ENCODE results near the gene CNGA2.
A peak's percentile ranks its signal among the peaks of the same experiment; 100 is the strongest.
"Not testable (repeated sequence)": the region's sequence is repeated elsewhere in the genome, so short reads cannot be mapped to it uniquely, and the experiment has no call there.

Gene CNGA2

DNA sequence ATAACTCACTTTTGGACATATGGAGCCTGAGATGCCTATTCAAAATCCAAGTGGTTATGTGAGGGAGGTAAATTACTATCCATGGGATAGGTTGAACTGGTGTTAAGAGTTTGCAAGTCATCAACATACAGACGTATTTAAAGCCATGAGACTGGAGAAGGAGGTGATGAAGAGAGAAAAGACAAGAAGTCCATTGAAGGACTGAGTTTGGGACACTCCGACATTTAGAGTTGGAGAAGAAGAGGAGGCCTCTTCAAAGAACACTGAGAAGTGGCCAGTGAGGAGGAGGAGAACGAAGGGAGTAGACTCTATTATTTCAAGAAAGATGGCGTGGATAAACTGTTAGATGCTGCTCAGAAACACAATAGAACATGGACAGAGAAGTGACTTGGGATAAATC is at the start of gene CNGA2:
CNGA2 (plus strand) TSS at position 301 of the 400 bp plus-strand sequence. CDS start 3,738 bp downstream, outside the sequence.
- no peak for DNase-seq

DNA sequence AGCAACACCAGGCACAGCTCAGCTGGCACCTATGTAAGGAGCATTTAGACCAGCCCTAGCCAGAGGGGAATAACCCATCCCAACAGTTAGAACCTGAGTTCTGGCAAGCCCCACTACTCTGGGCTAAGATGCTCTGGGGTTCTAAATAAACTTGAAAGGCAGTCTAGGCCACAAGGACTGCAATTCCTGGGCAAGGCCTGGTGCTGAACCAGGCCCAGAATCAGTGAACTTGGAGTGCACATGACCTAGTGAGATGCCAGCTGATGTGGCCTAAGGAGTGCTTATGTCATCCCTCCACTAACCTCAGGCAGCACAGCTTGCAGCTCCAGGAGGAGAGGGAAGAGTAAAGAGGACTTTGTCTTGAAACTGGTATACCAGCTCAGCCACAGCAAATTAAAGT is 46.9 kb upstream of the CNGA2 start:
- no peak for DNase-seq

DNA sequence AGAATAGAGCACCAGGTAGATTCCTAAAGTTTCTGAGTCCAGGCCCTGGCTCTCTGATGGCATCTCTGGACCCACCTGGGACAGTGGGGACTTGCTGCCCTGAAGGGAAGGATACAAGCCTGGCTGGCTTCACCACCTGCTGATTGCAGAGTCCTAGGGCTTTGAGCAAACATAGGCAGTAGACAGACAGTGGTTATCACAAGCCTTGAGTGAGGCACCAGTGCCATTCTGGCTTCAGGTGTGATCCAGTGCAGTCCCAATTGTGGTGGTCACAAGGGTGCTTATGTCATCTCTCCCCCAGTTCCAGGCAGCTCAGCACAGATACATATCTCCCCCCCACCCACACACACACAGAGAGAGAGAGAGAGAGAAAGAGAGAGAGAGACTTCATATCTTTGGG is 45.9 kb upstream of the CNGA2 start:
- no peak for DNase-seq

DNA sequence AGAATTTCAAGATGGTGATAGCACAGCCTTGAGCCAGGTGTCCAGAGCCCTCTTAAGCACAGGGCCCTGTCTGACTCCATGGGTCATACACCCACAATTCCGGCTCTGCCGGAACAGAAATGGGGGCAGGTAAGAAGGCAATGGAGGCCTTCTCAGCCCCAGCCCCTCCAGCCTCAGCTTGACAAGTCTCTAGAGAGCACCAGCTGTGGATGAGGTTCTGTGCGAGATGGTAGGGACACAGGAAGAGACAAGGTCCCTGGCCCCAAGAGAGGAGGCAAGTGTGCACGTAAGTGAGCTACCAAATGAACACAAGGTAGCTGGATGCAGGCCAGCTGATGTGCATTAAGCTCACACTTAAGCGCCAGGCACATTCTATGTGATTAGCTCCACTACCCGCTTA is 41.7 kb upstream of the CNGA2 start:
- no peak for DNase-seq

DNA sequence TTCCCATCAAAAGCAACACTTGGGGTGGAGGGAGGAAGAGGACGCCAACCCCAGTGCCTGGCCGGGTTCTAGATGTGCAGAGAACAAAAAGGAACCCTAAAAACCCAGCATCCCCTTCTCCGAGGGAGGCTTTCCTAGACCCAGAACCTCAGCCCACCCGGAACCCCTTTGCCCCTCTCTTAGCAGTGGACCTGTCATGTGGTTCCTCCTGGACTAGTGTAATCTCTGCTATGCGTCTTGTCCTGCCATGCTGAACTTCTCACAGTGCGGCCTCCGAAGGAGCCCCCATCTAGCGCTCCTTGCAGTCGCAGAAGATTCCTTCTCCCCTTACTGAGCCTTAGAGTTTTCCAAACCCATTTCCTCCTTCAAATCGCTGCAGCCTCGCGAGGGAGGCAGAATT is 40.4 kb upstream of the CNGA2 start:
- no peak for DNase-seq

DNA sequence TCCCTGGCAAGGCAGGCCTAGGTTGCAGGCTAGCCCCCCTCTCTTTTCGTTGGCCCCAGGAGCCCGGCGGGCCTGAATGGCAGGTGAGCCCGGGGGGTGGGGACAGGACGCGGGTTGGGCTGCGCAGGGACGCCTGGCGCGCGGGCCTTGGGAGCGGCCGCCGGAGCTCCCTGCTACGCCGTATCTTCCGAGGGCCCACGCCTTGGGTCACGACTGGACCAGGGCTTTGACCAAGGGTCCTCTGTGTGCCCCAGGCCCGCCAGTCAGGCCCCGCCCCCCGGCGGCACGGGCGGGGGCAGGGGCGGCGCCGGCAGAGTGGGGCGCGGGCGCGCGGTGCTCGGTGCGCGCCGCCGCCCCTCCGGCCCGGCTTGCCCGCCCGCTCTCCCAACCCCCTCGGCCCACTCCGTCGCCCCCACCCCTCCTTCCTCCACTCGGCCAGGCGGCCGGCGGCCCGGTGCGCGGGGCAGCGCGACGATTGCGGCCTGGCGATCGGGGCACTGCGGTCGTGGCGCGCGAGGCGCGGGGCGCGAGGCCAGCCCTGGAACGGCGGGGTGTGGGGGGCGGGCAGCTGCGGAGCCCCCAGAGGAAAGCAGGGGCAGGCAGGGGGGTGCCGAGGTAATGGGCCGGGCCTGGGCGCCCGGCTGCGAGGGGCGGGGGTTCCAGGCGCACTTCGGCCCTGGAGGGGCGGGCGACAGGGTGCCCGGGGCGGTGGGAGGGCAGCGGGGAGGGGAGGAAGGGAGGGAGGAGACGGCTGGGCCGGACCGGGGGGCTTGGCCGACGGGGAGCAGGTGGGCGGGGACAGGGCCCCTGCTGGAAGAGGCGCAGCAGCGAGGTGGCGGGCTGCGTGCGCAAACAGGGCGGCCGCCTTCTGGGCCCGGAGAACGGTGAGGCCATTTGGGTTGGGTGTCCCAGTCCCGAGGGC is 39.6 kb upstream of the CNGA2 start, which contains the start of gene PRRG3:
PRRG3 (plus strand) TSS at position 798 of the 922 bp plus-strand sequence. CDS start 3,357 bp downstream, outside the sequence.
- DNase-seq, result no peak

DNA sequence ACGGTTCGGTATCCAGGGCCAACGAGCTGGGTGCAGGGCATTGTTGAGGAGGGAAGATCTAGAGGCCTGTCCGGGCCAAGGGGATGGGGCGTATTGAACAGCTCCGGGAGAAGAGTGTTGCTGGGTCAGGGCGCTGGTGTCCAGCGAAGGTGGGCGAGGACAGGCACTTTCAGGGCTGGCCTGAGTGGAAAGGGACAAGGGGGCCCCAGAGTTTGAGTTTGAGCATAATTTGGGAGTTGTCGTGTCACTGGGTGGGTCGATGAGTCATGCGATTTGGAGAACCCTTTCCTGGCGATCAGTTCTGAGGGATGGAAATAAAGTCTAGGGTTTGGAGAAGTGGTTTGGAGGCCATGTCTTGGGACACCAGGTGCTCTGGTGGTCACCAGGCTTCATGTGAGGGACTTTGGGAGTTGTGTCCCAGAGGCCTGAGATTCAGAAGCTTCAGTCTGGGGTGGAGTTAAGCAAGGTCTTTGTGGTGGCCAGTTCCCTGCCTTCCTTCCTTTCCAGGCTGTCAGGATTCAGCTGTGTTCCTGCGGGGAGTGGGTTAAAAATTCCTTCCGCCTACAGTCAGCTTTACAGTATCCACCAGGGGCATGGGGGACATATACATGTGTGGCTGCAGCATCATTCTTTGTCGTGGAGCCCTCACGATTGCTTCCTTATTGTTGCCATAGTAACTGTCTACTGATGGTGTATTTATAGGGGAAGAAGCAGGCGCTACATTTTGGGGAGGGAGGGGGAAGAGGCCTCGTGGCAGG is 38.8 kb upstream of the CNGA2 start:
- DNase-seq, result no peak

DNA sequence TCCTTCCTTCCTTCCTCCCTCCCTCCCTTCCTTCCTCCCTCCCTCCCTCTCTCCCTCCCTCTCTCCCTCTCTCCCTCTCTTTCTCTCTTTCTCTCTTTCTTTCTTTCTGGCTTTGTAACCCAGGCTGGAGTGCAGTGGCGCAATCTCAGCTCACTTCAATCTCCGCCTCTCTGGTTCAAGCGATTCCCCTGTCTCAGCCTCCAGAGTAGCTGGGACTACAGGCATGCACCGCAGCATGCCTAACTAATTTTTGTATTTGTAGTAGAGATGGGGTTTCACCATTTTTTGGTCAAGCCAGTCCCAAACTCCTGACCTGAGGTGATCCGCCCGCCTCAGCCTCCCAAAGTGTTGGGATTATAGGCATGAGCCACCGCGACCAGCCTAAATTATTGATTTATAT is 37.5 kb upstream of the CNGA2 start:
- DNase-seq, result not testable (repeated sequence)

DNA sequence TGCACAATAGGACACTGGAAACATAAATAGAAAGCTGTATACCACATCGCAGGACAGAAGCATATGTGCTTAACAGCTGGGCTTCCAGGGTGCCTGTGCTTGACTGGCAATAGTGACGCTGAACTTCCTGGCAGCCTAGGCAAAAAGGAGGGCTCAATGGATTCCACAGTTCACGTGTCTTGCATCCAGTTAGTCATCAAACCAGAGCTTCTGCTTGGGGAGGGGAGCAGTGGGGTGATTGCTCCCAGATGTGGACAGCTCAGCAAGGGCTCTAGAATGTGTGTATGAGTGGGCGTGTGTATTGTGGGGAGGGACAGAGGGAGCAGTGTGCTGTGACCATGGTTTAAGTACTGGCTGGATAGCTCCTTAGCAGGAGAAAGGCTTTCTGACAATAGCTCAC is 37.0 kb upstream of the CNGA2 start:
- DNase-seq, result no peak

DNA sequence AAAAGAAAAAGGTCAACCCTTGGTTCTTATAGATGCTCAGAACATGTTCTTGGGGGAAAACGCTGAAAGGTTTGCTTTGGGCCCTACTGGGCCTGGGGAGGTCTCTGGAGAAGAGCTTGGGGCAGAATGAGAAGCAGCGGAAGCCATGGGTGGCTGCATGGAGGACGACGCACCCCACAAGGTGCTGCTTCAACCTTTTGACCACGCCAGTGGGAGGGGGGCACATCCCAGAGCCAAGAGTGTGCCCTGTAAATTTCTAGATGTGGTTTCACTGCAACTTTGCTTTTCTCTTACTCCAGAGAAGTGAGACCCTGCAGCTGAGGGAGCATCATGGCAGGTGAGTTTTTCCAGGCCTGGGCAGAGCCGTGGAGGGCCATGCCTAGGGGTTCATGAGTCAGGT is 36.1 kb upstream of the CNGA2 start:
- no peak for DNase-seq

DNA sequence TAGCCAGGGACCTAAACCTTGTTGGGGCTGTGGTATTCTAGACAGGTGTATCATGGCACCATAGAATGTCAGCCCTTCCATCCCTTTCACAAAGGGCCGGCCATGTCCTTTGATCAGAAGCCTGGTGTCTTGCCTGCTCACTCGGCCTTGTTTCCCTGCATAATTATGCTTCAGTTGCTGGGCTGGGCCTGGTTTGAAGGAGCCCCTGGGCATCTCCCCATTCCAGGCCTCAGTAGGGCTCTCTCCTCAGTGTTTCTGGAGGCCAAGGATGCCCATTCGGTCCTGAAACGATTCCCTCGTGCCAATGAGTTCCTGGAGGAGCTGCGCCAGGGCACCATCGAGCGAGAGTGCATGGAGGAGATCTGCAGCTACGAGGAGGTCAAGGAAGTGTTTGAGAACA is 34.8 kb upstream of the CNGA2 start:
- DNase-seq, result no peak

DNA sequence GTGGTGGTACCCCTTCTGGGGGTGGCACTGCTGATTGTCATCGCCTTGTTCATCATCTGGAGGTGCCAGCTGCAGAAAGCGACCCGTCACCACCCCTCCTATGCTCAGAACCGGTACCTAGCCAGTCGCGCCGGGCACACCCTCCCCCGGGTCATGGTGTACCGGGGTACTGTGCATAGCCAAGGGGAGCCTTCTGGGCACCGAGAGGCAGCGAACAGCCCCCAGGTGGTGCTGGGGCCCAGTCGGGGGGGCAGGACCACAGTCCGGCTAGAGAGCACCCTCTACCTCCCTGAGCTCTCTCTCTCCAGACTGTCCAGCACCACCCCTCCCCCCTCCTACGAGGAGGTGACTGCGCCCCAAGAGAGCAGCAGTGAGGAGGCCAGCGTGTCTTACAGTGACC is 34.0 kb upstream of the CNGA2 start:
- no peak for DNase-seq

DNA sequence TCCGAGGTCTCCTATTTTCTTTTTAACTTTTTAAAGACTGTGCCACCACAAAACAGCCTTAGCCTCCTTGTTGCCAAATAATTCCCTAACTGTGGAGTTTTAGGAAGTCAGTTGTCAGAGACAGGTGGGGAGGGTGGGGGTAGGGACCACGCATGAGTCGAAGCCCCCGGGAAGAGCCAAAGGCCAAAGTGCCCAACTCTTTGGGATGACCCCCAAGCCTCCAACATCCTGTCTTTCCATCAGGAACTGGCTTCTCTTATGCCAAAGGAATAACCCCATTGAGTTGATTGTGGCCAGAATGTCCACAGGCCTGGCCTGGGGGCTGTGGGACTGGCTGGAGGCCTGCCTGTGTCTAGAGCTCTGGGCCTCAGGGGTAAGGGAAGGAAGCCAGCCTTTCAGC is 33.5 kb upstream of the CNGA2 start:
- DNase-seq, result no peak

DNA sequence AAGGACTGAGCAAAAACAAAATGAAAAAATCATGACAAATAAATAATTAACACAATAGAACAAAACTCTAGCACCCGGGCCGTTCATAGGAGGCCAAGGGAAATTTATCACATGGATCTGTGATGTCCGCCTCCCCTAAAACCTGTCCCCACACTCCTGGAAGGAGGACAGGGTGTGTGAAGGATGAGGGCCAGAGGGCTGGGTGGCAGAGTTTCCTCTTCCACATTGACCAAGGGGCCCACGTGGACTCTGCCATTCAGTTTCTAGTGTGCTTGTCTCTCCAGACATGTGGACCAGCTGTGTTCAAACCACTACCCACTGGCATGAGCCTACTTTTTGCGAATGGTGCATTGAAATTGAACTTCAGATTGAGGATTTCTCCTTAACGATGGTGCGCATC is 33.0 kb upstream of the CNGA2 start:
- no peak for DNase-seq

DNA sequence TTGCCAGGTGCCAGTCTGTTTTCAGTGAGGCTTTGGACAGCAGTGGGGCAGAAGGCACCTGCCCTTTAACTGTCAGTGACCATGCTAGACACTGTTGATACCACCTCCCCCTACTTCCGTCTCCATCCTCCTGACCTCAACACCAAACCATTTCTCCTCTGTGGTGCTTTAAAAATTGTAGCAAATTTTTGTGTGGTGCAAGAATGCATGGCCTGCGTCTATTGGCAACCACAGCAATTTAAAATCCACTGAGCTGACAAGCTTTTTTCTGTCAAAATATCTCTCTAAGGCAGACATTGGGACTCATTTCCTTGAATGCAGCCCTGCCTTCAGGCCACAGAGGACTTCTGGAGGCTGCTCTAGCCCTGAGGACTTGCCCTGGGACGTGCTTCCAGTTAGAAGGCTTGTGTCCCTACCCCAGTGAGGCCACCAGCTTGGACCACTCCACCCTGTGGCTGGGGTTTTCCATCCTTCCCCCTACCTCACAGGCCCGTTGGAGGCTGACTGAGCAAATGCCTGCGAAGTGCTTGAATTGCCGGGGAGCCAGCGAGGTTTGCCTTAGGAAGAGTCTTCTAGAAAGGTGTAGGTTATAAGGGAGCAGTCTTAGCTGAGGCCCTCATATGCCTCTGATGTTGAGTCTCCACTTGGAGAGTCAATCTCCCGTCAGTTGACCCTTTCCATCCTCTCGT is 32.4 kb upstream of the CNGA2 start:
- no peak for DNase-seq

DNA sequence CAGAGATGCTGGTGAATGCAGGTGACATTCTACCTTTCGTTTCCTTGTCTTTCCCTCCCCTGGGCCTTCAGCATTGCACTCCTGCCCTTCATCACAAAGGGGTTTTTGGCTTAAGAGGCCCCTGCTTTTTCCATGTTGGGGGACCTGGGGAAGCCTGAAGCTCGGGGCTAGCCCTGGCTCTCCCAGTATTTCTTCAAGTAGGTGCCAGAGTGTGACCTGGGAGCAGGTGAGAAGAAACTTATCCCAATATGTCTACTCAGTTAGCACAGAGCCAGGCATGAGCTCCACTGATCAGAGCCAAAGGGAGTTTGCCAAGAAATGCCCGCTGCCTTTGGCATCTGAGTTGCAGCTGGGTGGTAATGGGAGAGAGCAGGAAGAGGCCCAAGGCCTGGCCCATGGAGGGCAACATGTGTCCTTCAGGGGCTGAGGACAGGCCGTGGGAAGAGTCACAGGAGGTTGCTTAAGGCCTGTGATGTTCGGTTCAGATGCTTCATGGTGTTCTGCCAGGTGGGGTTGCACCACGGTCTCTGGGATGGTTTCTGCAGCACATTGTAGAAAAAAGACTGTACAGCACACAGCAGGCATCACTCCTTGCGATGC is 31.7 kb upstream of the CNGA2 start:
- no peak for DNase-seq

DNA sequence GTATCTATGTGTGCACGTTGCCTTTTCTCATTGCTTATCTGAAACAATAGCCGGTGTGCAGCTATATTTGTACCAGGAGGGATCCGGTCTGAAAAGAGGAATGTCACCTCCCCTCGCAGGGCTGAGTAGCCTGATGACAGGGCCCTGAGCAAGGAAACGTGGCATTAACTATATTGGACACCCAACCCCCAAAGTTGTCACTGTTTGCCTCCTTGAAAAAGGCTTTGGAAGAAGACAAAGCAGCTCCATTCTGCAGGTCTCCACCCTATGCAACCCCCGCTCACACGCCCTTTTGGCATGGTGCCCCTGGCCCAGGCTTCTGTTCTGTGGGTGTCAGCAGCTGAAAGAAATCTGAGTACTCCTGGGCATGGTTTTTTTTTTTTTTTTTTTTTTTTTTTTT is 31.1 kb upstream of the CNGA2 start:
- DNase-seq, result peak; percentile 22

DNA sequence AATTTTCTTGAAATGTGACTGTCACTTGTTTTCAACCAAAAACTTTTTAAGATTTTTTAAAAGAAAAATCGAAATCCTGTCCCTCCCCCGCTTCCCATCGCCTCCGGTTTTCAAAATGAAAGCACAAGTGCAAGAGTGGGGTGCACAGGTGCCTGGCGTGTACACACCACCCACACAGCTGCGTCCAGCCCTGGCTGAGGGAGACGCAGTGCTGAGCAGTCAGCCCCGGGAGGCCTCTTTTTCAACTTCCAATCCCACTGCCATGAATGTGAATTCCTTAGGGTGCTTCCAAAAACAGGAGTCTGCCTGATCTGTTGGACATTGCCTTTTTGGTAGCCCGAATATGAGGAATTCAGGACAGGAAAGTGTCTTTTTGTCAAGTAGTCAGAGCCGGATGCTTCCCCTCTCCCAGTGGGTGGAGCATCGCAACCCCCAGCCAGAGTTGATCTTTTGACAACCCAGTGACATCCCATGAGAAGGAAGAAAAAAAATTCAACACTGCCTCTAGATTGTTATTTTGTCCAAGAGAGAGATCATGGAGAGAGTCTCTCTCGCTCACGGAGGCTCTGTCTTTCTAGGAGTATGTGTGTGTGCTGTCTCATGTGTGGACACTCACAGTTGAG is 30.4 kb upstream of the CNGA2 start:
- no peak for DNase-seq

DNA sequence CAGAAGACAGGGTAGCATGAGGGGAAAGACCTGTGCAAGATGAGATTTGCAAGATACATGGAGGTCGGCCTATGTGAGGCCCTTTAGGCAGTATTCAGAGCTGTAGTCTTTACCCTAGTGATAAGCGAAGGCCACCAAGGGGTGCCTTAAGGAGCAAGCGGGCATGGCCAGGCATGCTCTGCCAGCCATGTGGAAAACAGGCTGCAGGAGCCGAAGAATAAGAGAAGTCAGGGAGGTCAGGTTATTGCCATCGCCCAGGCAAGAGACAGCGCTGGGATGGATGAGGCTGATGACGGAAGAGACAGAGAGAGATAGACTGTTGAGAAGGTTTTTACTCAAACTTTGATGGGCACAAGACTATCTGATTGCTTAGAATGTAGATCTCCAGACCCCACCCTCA is 25.7 kb upstream of the CNGA2 start:
- no peak for DNase-seq

DNA sequence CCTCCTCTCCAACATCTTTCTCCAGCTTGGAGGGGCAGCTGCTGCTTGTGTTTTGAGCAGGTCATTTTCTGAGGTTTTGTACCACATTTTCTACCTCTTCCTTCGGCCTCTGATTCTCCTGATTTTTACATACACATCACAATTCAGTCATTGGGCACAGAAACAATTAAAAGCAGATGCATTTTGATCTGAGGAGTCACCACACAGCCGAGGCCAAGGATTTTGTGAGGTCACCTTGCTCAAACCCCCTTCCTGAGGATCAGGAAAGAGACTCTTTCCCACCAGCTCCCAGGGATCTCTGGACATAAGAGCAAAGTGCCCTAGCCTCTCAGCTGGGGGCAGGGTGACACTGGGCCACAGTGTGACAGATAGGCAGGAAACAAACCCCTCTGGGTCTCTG is 24.1 kb upstream of the CNGA2 start:
- no peak for DNase-seq

DNA sequence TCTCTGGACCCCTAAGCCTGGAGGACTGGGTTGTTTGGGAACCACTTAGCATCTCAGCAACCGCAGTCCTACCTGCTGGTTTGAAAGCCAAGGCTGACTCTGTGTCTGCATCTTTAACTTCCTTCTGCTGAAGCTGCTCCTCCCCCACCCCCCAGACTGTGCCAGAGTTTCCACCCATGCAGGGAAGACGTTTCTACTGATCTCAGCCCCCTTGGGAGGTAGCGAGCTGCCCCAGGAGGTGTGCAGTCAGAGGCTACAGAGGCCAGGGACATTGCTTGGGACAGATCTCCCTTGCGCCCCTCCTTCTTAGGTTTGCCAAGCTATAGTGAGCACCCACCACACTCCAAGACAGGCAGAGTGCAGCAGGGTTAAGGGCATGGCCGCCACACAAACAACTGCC is 23.4 kb upstream of the CNGA2 start:
- no peak for DNase-seq

DNA sequence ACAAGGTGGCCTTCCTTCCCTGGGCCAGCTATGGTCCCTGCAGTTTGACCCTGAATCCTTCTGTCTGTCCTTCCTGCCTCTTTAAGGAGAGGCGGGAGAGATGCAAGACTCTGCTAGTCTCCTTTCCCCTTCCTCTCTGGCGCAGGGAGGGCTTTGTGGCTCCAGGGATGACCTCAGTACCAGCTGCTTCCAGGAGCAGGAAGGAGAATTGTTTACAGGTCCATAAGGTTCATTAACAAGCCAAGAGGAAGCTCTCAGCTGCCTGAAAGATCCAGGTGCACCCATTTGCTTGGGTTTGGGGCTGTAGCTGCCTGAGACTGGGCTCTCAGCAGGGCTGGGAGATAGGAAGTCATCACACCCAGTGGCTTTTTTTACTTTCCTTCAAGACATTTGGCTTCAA is 22.8 kb upstream of the CNGA2 start:
- peak; percentile 68 for DNase-seq

DNA sequence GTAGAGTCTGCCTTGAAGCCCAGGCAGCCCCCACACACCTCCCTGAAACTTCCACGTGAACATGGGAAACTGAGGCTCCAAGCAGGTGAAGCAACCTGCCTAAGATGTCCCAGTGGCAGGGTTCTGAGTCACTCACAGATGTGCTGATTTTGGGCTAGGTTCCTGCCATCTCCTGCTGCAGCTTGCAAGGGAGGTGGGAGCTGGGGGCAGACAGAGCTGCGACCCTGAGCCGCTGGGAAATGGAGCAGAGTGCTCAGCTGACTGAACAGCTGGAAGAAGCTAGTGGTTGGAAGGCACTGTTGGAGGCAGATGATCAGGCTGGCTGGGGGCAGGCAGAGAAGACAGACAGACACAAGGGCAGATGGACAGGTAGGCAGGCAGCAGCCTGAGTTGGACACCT is 22.3 kb upstream of the CNGA2 start:
- no peak for DNase-seq

Measured in NCI-H2029 (cell line).